Right lobe of liver (tissue), 6 donors: Measurements from ENCODE around the gene UBE2G2. TPM values are rescaled to one million over a fixed set of nuclear protein-coding genes. Genes with fewer than 3 reads are reported as not detected.

Source experiments
- ATAC-seq, 4 donors: fragments of 200-7000 bp; cut with Tn5 transposase; one replicate each; pipeline ENCODE4 v1.9.1; 2020; ENCODE audit warnings: mild to moderate bottlenecking in 4 of 4, moderate library complexity in 4 of 4
- DNase-seq, 3 donors: peaks; one replicate each; pipeline ENCODE4 v3.0.0-alpha.2; 2020
- H3K27ac ChIP-seq, 3 donors: fragments of 200-600 bp; one replicate each; pipeline ENCODE4 v1.8.0; 2022
- H3K27me3 ChIP-seq, 2 donors: fragments of 200-600 bp; one replicate each; pipeline ENCODE4 v1.8.0; 2022
- H3K36me3 ChIP-seq, 4 donors: fragments of 200-600 bp; sonication (generic) in 1 of 4; one replicate each; pipeline versions ENCODE4 v1.5.1 to v1.8.0; 2017 to 2022; ENCODE audit warnings: control low read depth in 1 of 4
- H3K4me1 ChIP-seq, 4 donors: fragments of 200-600 bp; sonication (generic) in 1 of 4; one replicate each; pipeline versions ENCODE4 v1.5.1 to v1.8.0; 2017 to 2022; ENCODE audit warnings: control low read depth in 1 of 4
- H3K4me3 ChIP-seq, 3 donors: fragments of 200-600 bp; one replicate each; pipeline ENCODE4 v1.8.0; 2022
- H3K9me3 ChIP-seq, 4 donors: fragments of 200-600 bp; sonication (generic) in 1 of 4; one replicate each; pipeline versions ENCODE4 v1.5.1 to v1.8.0; 2017 to 2022; ENCODE audit warnings: control low read depth in 1 of 4
- POLR2A ChIP-seq: fragments of 450-650 bp; IDR thresholded peaks from one replicate; pipeline ENCODE4 v1.6.1; 2017; ENCODE audit warnings: antibody characterized with exemption, mild to moderate bottlenecking
- WGBS: methylation state at CpG from one replicate; pipeline ENCODE4 v1.1.6; 2018; ENCODE audit warnings: low coverage, low lambda C conversion rate; ENCODE audit not compliant: insufficient coverage; ENCODE audit errors: missing lambda C conversion rate; 5-methylcytosine and 5-hydroxymethylcytosine counted together
- intact Hi-C, 2 donors: fragments of 100-400 bp; cut with DNase I; formaldehyde crosslinking; loops; one replicate each; pipeline versions ENCODE4 v1.11.2 to v1.14.1; 2022
- total RNA-seq, 6 experiments: library from RNA; depleted of rRNA in 2 of 6; stranded (reverse); fragments of >200 nt in 2 of 6; fragmentation: NEBNext Ultra II Directional in 3 of 6; extraction: Animal tissue kit (Norgen Biotek cat#: 25700) in 3 of 6; gene quantifications; one replicate each; pipeline versions ENCODE4 v1.1.0 to v1.2.4, GENCODE V29; 2016 to 2023
- TF ChIP-seq, protein P1 (sequence below), 4 donors: fragments of 200-600 bp in 3 of 4; fragments of 450-650 bp in 1 of 4; IDR thresholded peaks; one replicate each; pipeline versions ENCODE4 v1.5.1 to v1.8.0; 2016 to 2022; ENCODE audit warnings: antibody characterized with exemption in 4 of 4, mild to moderate bottlenecking in 2 of 4
- donor health status: DM: no; HTN: yes; CAD: no.
- donor health status: DM: no; HTN: no; CAD: no.
- donor health status: DM: no; HTN: no; CAD: no.
- donor health status: DM: no; HTN: yes; CAD: no.
- donor health status: DM: no; HTN: yes; CAD: no.

The UBE2G2 gene
- total RNA-seq, 6 experiments from 2014 or later: 41.5 to 54.6 (median 49.9) TPM

DNA sequence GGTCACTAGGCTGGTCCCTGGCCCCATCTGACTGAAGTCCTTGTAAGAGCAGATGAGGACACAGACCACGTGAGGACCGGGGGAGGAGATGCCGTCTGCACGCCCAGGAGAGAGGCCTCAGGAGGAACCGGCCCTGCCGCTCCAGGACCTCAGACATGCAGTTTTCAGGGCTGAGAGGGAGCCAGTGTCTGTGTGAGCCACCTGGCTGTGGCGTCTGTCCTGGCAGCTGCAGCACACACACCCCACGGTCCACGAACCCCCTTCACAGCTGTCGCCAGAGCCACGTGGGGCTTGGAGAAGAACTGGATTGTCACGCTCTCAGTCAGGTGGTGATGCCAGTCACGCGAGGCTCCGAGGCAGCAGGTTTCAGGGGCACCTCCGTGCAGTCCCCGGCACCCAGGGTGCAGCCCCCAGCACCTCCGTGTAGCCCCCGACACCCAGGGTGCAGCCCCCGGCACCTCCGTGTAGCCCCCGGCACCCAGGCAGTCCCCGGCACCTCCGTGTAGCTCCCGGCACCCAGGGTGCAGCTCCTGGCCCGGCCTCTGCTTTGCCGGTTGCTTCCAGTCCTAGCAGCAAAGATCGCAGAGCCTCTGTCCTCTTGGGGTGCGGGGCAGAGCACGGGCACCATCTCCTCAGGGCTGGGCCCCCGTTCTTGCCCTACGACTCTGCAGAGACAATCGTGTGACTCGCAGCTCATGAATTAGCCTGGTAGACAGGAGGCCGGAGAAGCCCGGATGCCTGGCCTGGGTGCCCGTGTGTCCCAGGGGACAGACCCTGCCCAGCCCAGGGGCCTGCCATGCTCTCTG is 35.2 kb upstream of the UBE2G2 start:
- no peaks in the 10 kb centered on the region for H3K9me3 ChIP-seq
- no peak overlapping the region for H3K4me3 ChIP-seq
- H3K4me1 ChIP-seq: no peaks in the 10 kb centered on the region
- intact Hi-C loops: no loop called here
- no peaks in the 10 kb centered on the region for H3K36me3 ChIP-seq
- DNase-seq: peak in 1 of 3 donors; percentile 46
- TF ChIP-seq, protein P1, sequence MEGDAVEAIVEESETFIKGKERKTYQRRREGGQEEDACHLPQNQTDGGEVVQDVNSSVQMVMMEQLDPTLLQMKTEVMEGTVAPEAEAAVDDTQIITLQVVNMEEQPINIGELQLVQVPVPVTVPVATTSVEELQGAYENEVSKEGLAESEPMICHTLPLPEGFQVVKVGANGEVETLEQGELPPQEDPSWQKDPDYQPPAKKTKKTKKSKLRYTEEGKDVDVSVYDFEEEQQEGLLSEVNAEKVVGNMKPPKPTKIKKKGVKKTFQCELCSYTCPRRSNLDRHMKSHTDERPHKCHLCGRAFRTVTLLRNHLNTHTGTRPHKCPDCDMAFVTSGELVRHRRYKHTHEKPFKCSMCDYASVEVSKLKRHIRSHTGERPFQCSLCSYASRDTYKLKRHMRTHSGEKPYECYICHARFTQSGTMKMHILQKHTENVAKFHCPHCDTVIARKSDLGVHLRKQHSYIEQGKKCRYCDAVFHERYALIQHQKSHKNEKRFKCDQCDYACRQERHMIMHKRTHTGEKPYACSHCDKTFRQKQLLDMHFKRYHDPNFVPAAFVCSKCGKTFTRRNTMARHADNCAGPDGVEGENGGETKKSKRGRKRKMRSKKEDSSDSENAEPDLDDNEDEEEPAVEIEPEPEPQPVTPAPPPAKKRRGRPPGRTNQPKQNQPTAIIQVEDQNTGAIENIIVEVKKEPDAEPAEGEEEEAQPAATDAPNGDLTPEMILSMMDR (IDR thresholded peaks at IDR 0.05): no peak
- no peak for TF ChIP-seq POLR2A
- H3K27ac ChIP-seq: no peak overlapping the region
- peak in 1 of 4 donors; percentile 26 for ATAC-seq
- no peaks in the 10 kb centered on the region for H3K27me3 ChIP-seq
- 83% methylated on average over 6 of the region's 37 CpGs for WGBS

DNA sequence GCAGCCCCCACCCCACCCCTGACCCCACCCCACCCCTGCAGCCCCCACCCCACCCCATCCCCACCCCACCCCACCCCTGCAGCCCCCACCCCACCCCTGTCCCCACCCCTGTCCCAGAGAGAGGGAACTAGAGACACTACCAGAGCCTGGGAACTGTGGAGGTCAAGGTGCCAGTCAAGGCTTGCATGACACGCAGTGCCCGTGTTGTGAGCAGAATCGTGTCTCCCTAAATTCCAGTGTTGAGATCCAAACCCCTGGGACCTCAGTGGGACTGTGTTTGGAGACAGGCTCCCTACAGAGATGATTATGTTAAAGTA is 34.7 kb upstream of the UBE2G2 start:
- 37% methylated on average over 3 of the region's 3 CpGs for WGBS
- Histone ChIP-seq H3K27me3 (no peaks in the 10 kb centered on the region), H3K4me1 (no peaks in the 10 kb centered on the region), H3K4me3 (no peak overlapping the region), H3K27ac (no peak overlapping the region), H3K36me3 (no peaks in the 10 kb centered on the region), H3K9me3 (no peaks in the 10 kb centered on the region)
- TF ChIP-seq POLR2A: no peak
- TF ChIP-seq, protein P1 (IDR thresholded peaks at IDR 0.05): no peak
- intact Hi-C loops: no loop called here
- DNase-seq (no peak), ATAC-seq (no peak)

DNA sequence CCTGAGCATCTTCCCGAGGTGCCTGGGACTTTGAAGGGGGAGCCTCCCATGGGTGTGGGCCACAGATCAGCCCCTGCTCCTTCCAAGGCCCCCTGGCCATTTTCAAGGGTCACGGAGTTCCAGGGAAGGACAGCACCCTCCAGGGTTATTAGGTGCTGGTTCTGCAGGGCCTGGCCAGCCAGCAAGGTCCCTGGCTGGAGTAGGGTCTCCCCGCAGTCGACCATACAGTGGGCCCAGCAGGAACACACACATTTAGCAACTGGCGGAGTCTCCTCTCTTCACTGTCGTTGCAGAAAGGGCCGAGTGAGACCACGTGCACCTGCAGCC is 34.0 kb upstream of the UBE2G2 start:
- no peaks in the 10 kb centered on the region for H3K36me3 ChIP-seq
- no CpG with 5 or more reads among the region's 8 CpGs for WGBS
- H3K27ac ChIP-seq: no peak overlapping the region
- intact Hi-C loops: no loop called here
- H3K27me3 ChIP-seq: no peaks in the 10 kb centered on the region
- no peaks in the 10 kb centered on the region for H3K9me3 ChIP-seq
- H3K4me3 ChIP-seq: no peak overlapping the region
- DNase-seq (peak in 1 of 3 donors; percentile 15), ATAC-seq (no peak)
- no peak for TF ChIP-seq POLR2A
- TF ChIP-seq, protein P1 (IDR thresholded peaks at IDR 0.05): no peak
- no peaks in the 10 kb centered on the region for H3K4me1 ChIP-seq

DNA sequence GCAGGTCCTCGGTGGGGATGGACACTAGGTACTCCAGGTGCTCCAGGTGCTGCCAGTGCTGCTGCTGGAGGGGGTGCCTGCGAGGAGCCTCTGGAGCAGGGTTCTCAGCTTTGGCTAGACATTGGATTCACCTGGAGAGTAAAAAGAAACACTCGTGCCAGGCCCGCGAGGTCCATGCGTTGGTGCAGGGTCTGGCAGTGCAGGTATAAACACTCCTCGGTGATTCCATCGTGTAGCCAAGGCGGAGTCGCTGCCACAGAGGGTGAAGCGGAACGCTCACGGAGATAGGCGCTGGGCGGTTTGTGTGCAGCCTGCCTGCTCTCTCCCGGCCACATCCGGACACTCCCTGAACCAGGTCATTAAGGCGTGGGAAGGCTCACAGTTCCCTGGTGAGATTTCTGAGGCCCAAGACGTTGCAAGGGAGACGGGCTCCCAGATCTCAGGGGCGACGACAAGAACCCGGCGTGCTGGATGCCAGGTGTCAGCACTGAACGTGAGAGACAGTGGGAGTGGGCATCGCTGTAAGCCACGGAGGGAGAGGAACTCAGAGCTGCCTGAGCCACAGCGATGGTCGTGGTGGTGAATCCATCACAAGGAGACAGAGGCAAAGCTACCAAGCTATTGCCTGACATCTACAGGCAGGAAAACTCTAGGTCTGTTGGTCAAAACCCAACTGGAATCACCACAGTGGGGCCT is 33.5 kb upstream of the UBE2G2 start:
- Histone ChIP-seq H3K27me3 (no peaks in the 10 kb centered on the region), H3K27ac (no peak overlapping the region), H3K9me3 (no peaks in the 10 kb centered on the region), H3K36me3 (no peaks in the 10 kb centered on the region), H3K4me1 (no peaks in the 10 kb centered on the region), H3K4me3 (no peak overlapping the region)
- DNase-seq: peak in 1 of 3 donors; percentile 42
- 63% methylated on average over 4 of the region's 29 CpGs for WGBS
- TF ChIP-seq POLR2A: no peak
- TF ChIP-seq, protein P1 (IDR thresholded peaks at IDR 0.05): no peak
- ATAC-seq: no peak
- intact Hi-C loops: no loop called here
